ENCODE data around the gene PRR30. TPM values are rescaled to one million over a fixed set of nuclear protein-coding genes. Genes with fewer than 3 reads are reported as not detected.
A peak's percentile ranks its signal among the peaks of the same experiment; 100 is the strongest.

PRR30 gene
- total and polyA plus RNA-seq, 2 experiments from 2014 or later: not detected

GRCh38 chr2:27133195-27133875 lies 5.9 kb downstream of the PRR30 start:
- no peaks in the 10 kb centered on the region for H3K9me3 Mint-ChIP-seq
- peaks cover 26% of the 10 kb centered on the region; the same call in 2 of the 3 replicates for H3K36me3 Mint-ChIP-seq (ENCODE audit: low read depth)
- H3K27me3 Mint-ChIP-seq (ENCODE audit: insufficient read depth, low read depth, poor library complexity): peaks cover 8% of the 10 kb centered on the region
- H3K4me1 Mint-ChIP-seq: peaks cover 10% of the 10 kb centered on the region; the same call in 2 of the 3 replicates
- TF ChIP-seq ZNF331 (CRISPR knock-in tag; IDR thresholded peaks at IDR 0.05; ENCODE audit: low read depth): no peak
- TF ChIP-seq ETS1 (IDR thresholded peaks at IDR 0.05): no peak
- TF ChIP-seq ZNF114 (CRISPR knock-in tag; IDR thresholded peaks at IDR 0.05): no peak
- TF ChIP-seq REST (IDR thresholded peaks at IDR 0.05; ENCODE audit: unreplicated experiment): no peak
- no peak for TF ChIP-seq JUNB (IDR thresholded peaks at IDR 0.05; ENCODE audit: unreplicated experiment)
- TF ChIP-seq EZH2phosphoT487 (IDR thresholded peaks at IDR 0.05; ENCODE audit: unreplicated experiment): no peak
- peaks cover 6% of the 10 kb centered on the region; the same call in 1 of the 2 replicates for H3K4me1 ChIP-seq (ENCODE audit: insufficient read depth)
- ATAC-seq (no peak; the same call in 2 of the 3 replicates), DNase-seq (ENCODE audit: low spot score) (no peak)
- no peak overlapping the region; the same call in 1 of the 2 replicates for H3K27ac Mint-ChIP-seq
- no peak overlapping the region for H3K27ac ChIP-seq (ENCODE audit: low read depth)
- no peaks in the 10 kb centered on the region; the same call in 1 of the 2 replicates for H3F3A ChIP-seq (replicated peaks; ENCODE audit: low read depth)
- H4K20me1 ChIP-seq (replicated peaks; ENCODE audit: insufficient read depth): peaks cover 10% of the 10 kb centered on the region
- peak overlapping the region; percentile 89 for H3K4me3 Mint-ChIP-seq
- peak overlapping the region; percentile 97 for H3K4me2 ChIP-seq
- no peaks in the 10 kb centered on the region for H3K9me2 ChIP-seq (ENCODE audit: insufficient read depth)
- peak overlapping the region; percentile 99 for H3K4me3 ChIP-seq
- no peaks in the 10 kb centered on the region for H3K27me3 ChIP-seq (ENCODE audit: insufficient read depth)
- H2AFZ ChIP-seq: no peak overlapping the region; the same call in 1 of the 2 replicates
- H3K36me3 ChIP-seq (ENCODE audit: insufficient read depth): no peaks in the 10 kb centered on the region
- peaks cover 11% of the 10 kb centered on the region for H3K79me2 ChIP-seq (replicated peaks; ENCODE audit: insufficient read depth)

- no peak overlapping the region for H3K4me2 ChIP-seq
- H3K9me2 ChIP-seq (ENCODE audit: insufficient read depth): no peaks in the 10 kb centered on the region
- Mint-ChIP-seq H3K4me3 (no peak overlapping the region), H3K4me1 (peaks cover 10% of the 10 kb centered on the region; the same call in 2 of the 3 replicates), H3K36me3 (ENCODE audit: low read depth) (peaks cover 26% of the 10 kb centered on the region; the same call in 2 of the 3 replicates), H3K27me3 (ENCODE audit: insufficient read depth, low read depth, poor library complexity) (peaks cover 8% of the 10 kb centered on the region), H3K9me3 (no peaks in the 10 kb centered on the region), H3K27ac (no peak overlapping the region)
- H3K27ac ChIP-seq (ENCODE audit: low read depth): no peak overlapping the region
- ATAC-seq: no peak
- no peak for DNase-seq (ENCODE audit: low spot score)
- no peak overlapping the region for H3K4me3 ChIP-seq
- H3K36me3 ChIP-seq (ENCODE audit: insufficient read depth): no peaks in the 10 kb centered on the region
- H2AFZ ChIP-seq: no peak overlapping the region
- no peaks in the 10 kb centered on the region for H3K27me3 ChIP-seq (ENCODE audit: insufficient read depth)
- H3K79me2 ChIP-seq (replicated peaks; ENCODE audit: insufficient read depth): peaks cover 11% of the 10 kb centered on the region
- H3F3A ChIP-seq (replicated peaks; ENCODE audit: low read depth): no peaks in the 10 kb centered on the region; the same call in 1 of the 2 replicates
- H4K20me1 ChIP-seq (replicated peaks; ENCODE audit: insufficient read depth): peaks cover 10% of the 10 kb centered on the region
- H3K4me1 ChIP-seq (ENCODE audit: insufficient read depth): peaks cover 6% of the 10 kb centered on the region; the same call in 1 of the 2 replicates
- TF ChIP-seq REST (IDR thresholded peaks at IDR 0.05; ENCODE audit: unreplicated experiment) (no peak), STAT1 (IDR thresholded peaks at IDR 0.05; ENCODE audit: unreplicated experiment) (no peak), ZNF114 (CRISPR knock-in tag; IDR thresholded peaks at IDR 0.05) (no peak)
Measured at GRCh38 chr2:27131429-27131828, 7.8 kb downstream of the PRR30 start.
